IgD-negative memory B cell (primary cell): ENCODE results near the gene BRSK2. TPM values are rescaled to one million over a fixed set of nuclear protein-coding genes. Genes with fewer than 3 reads are reported as not detected.

Source experiments
- H3K27ac Mint-ChIP-seq, 3 donors: one replicate each; pipeline ENCODE4 v1.8.0; 2020 to 2022; ENCODE audit warnings: mild to moderate bottlenecking in 3 of 3, mixed read lengths in 3 of 3, moderate library complexity in 1 of 3
- H3K27me3 Mint-ChIP-seq: one replicate; pipeline ENCODE4 v1.8.0; 2021; ENCODE audit warnings: mixed read lengths
- H3K36me3 Mint-ChIP-seq: one replicate; pipeline ENCODE4 v1.8.0; 2020; ENCODE audit warnings: mild to moderate bottlenecking, mixed read lengths
- H3K4me1 Mint-ChIP-seq, 3 donors: one replicate each; pipeline ENCODE4 v1.8.0; 2020 to 2022; ENCODE audit warnings: mixed read lengths in 3 of 3, mild to moderate bottlenecking in 1 of 3
- H3K4me3 Mint-ChIP-seq, 4 donors: one replicate each; pipeline ENCODE4 v1.8.0; 2020 to 2022; ENCODE audit warnings: mild to moderate bottlenecking in 4 of 4, mixed read lengths in 4 of 4, moderate library complexity in 3 of 4
- H3K9me3 Mint-ChIP-seq, 3 donors: one replicate each; pipeline ENCODE4 v1.8.0; 2020 to 2021; ENCODE audit warnings: mixed read lengths in 3 of 3, mild to moderate bottlenecking in 1 of 3
- polyA plus RNA-seq: library from polyadenylated mRNA; unstranded; fragments of 300-500 nt; fragmentation: Illumina TruSeq; gene quantifications from one replicate; pipeline ENCODE4 v1.2.3, GENCODE V29; 2021

BRSK2 gene
- polyA plus RNA-seq, 1 donor from 2014 or later, result not detected

- no peaks in the 10 kb centered on the region for H3K4me1 Mint-ChIP-seq
- H3K27me3 Mint-ChIP-seq, result peaks cover 6% of the 10 kb centered on the region
- no peaks in the 10 kb centered on the region for H3K36me3 Mint-ChIP-seq
- H3K4me3 Mint-ChIP-seq, result no peak overlapping the region
- no peak overlapping the region for H3K27ac Mint-ChIP-seq
- peaks cover 0 to 6% (median 2%) of the 10 kb centered on the region in 3 donors for H3K9me3 Mint-ChIP-seq
These were observed 22.0 kb upstream of the BRSK2 start for GRCh38 chr11:1367721-1368120.

- no peaks in the 10 kb centered on the region for H3K36me3 Mint-ChIP-seq
- H3K27ac Mint-ChIP-seq, result no peak overlapping the region
- H3K27me3 Mint-ChIP-seq, result peaks cover 6% of the 10 kb centered on the region
- peaks cover 0 to 6% (median 2%) of the 10 kb centered on the region in 3 donors for H3K9me3 Mint-ChIP-seq
- H3K4me3 Mint-ChIP-seq, result no peak overlapping the region
- H3K4me1 Mint-ChIP-seq, result no peaks in the 10 kb centered on the region
These were observed 21.5 kb upstream of the BRSK2 start for GRCh38 chr11:1368216-1368615.

- Mint-ChIP-seq H3K4me1 (no peaks in the 10 kb centered on the region), H3K36me3 (no peaks in the 10 kb centered on the region), H3K27me3 (peaks cover 5% of the 10 kb centered on the region), H3K27ac (no peak overlapping the region), H3K9me3 (peaks cover 0 to 6% (median 2%) of the 10 kb centered on the region in 3 donors), H3K4me3 (no peak overlapping the region)
These were observed 20.8 kb upstream of the BRSK2 start for GRCh38 chr11:1368966-1369365.

GRCh38 chr11:1369371-1370005 lies 20.2 kb upstream of the BRSK2 start:
- Mint-ChIP-seq H3K27ac (no peak overlapping the region), H3K36me3 (no peaks in the 10 kb centered on the region), H3K27me3 (peaks cover 5% of the 10 kb centered on the region)

GRCh38 chr11:1370186-1371025 lies 19.3 kb upstream of the BRSK2 start:
- H3K36me3 Mint-ChIP-seq, result no peaks in the 10 kb centered on the region
- no peak overlapping the region for H3K4me3 Mint-ChIP-seq
- H3K9me3 Mint-ChIP-seq, result peaks cover 0 to 6% (median under 1%) of the 10 kb centered on the region in 3 donors
- no peak overlapping the region for H3K27ac Mint-ChIP-seq
- H3K27me3 Mint-ChIP-seq, result peaks cover 4% of the 10 kb centered on the region
- H3K4me1 Mint-ChIP-seq, result peaks cover 0 to 2% (median 0%) of the 10 kb centered on the region in 3 donors

More at GRCh38 chr11:1369371-1370005, 20.2 kb upstream of the BRSK2 start:
- Mint-ChIP-seq H3K9me3 (peaks cover 0 to 6% (median 2%) of the 10 kb centered on the region in 3 donors), H3K4me1 (peaks cover 0 to 1% (median 0%) of the 10 kb centered on the region in 3 donors), H3K4me3 (no peak overlapping the region)

- H3K27ac Mint-ChIP-seq, result no peak overlapping the region
- peaks cover 0 to 2% (median 0%) of the 10 kb centered on the region in 3 donors for H3K4me1 Mint-ChIP-seq
These were observed 18.8 kb upstream of the BRSK2 start for GRCh38 chr11:1371026-1371325.

GRCh38 chr11:1371377-1371776 lies 18.4 kb upstream of the BRSK2 start:
- Mint-ChIP-seq H3K27ac (no peak overlapping the region), H3K9me3 (peaks cover 0 to 6% (median 0%) of the 10 kb centered on the region in 3 donors), H3K36me3 (no peaks in the 10 kb centered on the region), H3K4me3 (no peak overlapping the region), H3K27me3 (peaks cover 4% of the 10 kb centered on the region), H3K4me1 (peaks cover 0 to 2% (median 0%) of the 10 kb centered on the region in 3 donors)

More at GRCh38 chr11:1371026-1371325, 18.8 kb upstream of the BRSK2 start:
- Mint-ChIP-seq H3K9me3 (peaks cover 0 to 6% (median 0%) of the 10 kb centered on the region in 3 donors), H3K4me3 (no peak overlapping the region), H3K27me3 (peaks cover 4% of the 10 kb centered on the region), H3K36me3 (no peaks in the 10 kb centered on the region)

GRCh38 chr11:1371836-1372465 lies 17.8 kb upstream of the BRSK2 start:
- Mint-ChIP-seq H3K4me1 (peaks cover 0 to 2% (median 0%) of the 10 kb centered on the region in 3 donors), H3K36me3 (no peaks in the 10 kb centered on the region), H3K9me3 (peaks cover 0 to 1% (median 0%) of the 10 kb centered on the region in 3 donors), H3K27me3 (peaks cover 4% of the 10 kb centered on the region), H3K4me3 (no peak overlapping the region), H3K27ac (no peak overlapping the region)

- no peak overlapping the region for H3K4me3 Mint-ChIP-seq
- H3K4me1 Mint-ChIP-seq, result peaks cover 0 to 2% (median 0%) of the 10 kb centered on the region in 3 donors
- no peaks in the 10 kb centered on the region for H3K36me3 Mint-ChIP-seq
These were observed 17.1 kb upstream of the BRSK2 start for GRCh38 chr11:1372660-1373059.

GRCh38 chr11:1373536-1374214 lies 16.1 kb upstream of the BRSK2 start:
- Mint-ChIP-seq H3K4me1 (peaks cover 0 to 3% (median 0%) of the 10 kb centered on the region in 3 donors), H3K27ac (no peak overlapping the region), H3K36me3 (no peaks in the 10 kb centered on the region)

More at GRCh38 chr11:1372660-1373059, 17.1 kb upstream of the BRSK2 start:
- Mint-ChIP-seq H3K27ac (no peak overlapping the region), H3K27me3 (peaks cover 4% of the 10 kb centered on the region), H3K9me3 (no peaks in the 10 kb centered on the region)

GRCh38 chr11:1375161-1375954 lies 14.4 kb upstream of the BRSK2 start:
- Mint-ChIP-seq H3K9me3 (peaks cover 0 to 6% (median 0%) of the 10 kb centered on the region in 3 donors), H3K27me3 (no peaks in the 10 kb centered on the region), H3K27ac (no peak overlapping the region), H3K4me1 (peaks cover 0 to 3% (median 0%) of the 10 kb centered on the region in 3 donors), H3K36me3 (no peaks in the 10 kb centered on the region), H3K4me3 (no peak overlapping the region)

More at GRCh38 chr11:1373536-1374214, 16.1 kb upstream of the BRSK2 start:
- Mint-ChIP-seq H3K27me3 (peaks cover 2% of the 10 kb centered on the region), H3K4me3 (no peak overlapping the region), H3K9me3 (no peaks in the 10 kb centered on the region)

GRCh38 chr11:1375955-1376258 lies 13.8 kb upstream of the BRSK2 start:
- no peak overlapping the region for H3K27ac Mint-ChIP-seq
- H3K27me3 Mint-ChIP-seq, result no peaks in the 10 kb centered on the region
- peaks cover 0 to 7% (median 0%) of the 10 kb centered on the region in 3 donors for H3K9me3 Mint-ChIP-seq
- no peak overlapping the region for H3K4me3 Mint-ChIP-seq
- peaks cover 0 to 3% (median 0%) of the 10 kb centered on the region in 3 donors for H3K4me1 Mint-ChIP-seq
- no peaks in the 10 kb centered on the region for H3K36me3 Mint-ChIP-seq

GRCh38 chr11:1377231-1377780 lies 12.4 kb upstream of the BRSK2 start:
- no peak overlapping the region for H3K27ac Mint-ChIP-seq
- H3K27me3 Mint-ChIP-seq, result no peaks in the 10 kb centered on the region
- peaks cover 0 to 4% (median 0%) of the 10 kb centered on the region in 3 donors for H3K4me1 Mint-ChIP-seq
- H3K9me3 Mint-ChIP-seq, result peaks cover 0 to 7% (median 0%) of the 10 kb centered on the region in 3 donors
- peak overlapping the region in 2 of 4 donors; percentile 54 to 71 for H3K4me3 Mint-ChIP-seq
- no peaks in the 10 kb centered on the region for H3K36me3 Mint-ChIP-seq
